Measurements from ENCODE around the gene KCNC2.

DNA sequence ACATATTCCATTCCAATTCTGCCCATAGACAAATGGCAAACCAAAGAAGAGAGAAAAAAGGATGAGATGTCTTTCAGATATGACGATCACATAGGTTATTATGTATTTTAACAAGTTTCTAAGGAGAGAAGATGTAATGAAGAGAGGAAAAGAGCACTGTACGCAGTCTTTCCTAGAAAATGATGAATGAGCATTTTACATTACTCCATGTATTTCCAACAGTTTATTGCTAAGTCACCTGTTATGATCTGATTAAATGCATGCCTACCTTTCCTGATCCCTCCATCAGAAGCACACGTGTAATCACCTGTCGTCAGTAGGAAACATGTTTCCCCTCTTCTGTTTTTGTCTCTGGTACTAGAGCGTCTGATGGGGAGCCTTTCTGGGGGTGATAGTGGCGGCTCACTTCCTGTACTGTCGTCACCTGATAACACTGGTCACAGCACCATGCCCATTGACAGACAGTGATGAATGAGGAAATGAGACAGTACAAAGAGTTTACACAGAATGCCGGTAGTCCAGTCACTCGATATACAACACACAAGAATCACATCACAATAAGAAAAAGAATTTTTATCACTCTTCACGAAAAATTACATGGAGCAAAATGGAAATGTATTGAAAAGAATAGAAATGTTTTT is 161.6 kb downstream of the KCNC2 start:
- TF ChIP-seq, protein P1, sequence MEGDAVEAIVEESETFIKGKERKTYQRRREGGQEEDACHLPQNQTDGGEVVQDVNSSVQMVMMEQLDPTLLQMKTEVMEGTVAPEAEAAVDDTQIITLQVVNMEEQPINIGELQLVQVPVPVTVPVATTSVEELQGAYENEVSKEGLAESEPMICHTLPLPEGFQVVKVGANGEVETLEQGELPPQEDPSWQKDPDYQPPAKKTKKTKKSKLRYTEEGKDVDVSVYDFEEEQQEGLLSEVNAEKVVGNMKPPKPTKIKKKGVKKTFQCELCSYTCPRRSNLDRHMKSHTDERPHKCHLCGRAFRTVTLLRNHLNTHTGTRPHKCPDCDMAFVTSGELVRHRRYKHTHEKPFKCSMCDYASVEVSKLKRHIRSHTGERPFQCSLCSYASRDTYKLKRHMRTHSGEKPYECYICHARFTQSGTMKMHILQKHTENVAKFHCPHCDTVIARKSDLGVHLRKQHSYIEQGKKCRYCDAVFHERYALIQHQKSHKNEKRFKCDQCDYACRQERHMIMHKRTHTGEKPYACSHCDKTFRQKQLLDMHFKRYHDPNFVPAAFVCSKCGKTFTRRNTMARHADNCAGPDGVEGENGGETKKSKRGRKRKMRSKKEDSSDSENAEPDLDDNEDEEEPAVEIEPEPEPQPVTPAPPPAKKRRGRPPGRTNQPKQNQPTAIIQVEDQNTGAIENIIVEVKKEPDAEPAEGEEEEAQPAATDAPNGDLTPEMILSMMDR (IDR thresholded peaks at IDR 0.05) = no peak
- TF ChIP-seq POLR2A (IDR thresholded peaks at IDR 0.05) = no peak

Measured in heart left ventricle (tissue), 13 donors.